NCI-H526 (cell line): Measurements from ENCODE around the gene POM121C.
"Not testable (repeated sequence)": the region's sequence is repeated elsewhere in the genome, so short reads cannot be mapped to it uniquely, and the experiment has no call there.

Experiments used
- DNase-seq, 2 experiments: peaks; one replicate each; lab custom pipeline; 2025; lab: John Stamatoyannopoulos, UW

Gene POM121C

DNA sequence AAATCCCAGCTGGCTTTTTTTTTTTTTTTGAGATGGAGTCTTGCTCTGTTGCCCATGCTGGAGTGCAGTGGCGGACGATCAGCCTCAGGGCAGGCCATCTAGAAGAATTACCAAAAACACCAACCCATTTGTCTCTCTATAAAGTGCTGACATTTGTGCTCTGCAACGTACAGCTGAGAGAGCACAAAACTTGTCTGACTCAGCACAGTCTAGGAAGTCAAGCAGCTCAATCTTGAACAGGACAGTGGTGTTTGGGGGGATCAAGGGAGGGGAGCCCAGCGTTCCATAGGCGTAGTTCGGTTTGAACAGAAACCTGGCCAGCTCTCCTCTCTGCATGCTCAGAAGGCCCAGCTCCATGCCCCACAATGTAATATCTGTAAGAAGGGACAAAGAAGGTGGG lies 92.9 kb downstream of the POM121C start:
- DNase-seq, result not testable (repeated sequence)

- DNase-seq, result not testable (repeated sequence)
These were observed 111.4 kb downstream of the POM121C start for GRCh38 chr7:75374519-75375317.

- not testable (repeated sequence) for DNase-seq
These were observed 112.0 kb downstream of the POM121C start for GRCh38 chr7:75374144-75374518.

GRCh38 chr7:75367313-75367712 lies 118.8 kb downstream of the POM121C start:
- DNase-seq, result not testable (repeated sequence)
